DOHH2 (cell line): ENCODE measurements around the gene NBAS.

Experiments used
- H3F3A ChIP-seq: fragments of 200-600 bp; sonication (generic), shearing (Covaris generic); 2 replicates; pipeline ENCODE4 v1.6.0; 2016; ENCODE audit warnings: antibody characterized with exemption, mild to moderate bottlenecking; ENCODE audit not compliant: control insufficient read depth, insufficient read depth
- H3K27ac ChIP-seq: fragments of 200-600 bp; sonication (generic); 2 replicates; pipeline ENCODE4 v1.5.1; 2014; ENCODE audit warnings: low read depth, mild to moderate bottlenecking, low read length, moderate library complexity
- H3K27me3 ChIP-seq: fragments of 200-600 bp; sonication (generic); 2 replicates; pipeline ENCODE4 v1.6.1; 2014; ENCODE audit warnings: mild to moderate bottlenecking, low read length, mixed read lengths; ENCODE audit not compliant: control insufficient read depth
- H3K36me3 ChIP-seq: fragments of 200-600 bp; sonication (generic); 2 replicates; pipeline ENCODE4 v1.6.1; 2014; ENCODE audit warnings: mild to moderate bottlenecking, low read length, moderate library complexity, mixed read lengths; ENCODE audit not compliant: control insufficient read depth
- H3K4me1 ChIP-seq: fragments of 200-600 bp; sonication (generic); 2 replicates; pipeline ENCODE4 v1.6.1; 2014; ENCODE audit warnings: mild to moderate bottlenecking, low read length, mixed read lengths; ENCODE audit not compliant: control insufficient read depth
- H3K4me2 ChIP-seq: fragments of 200-600 bp; sonication (generic); 2 replicates; pipeline ENCODE4 v1.6.0; 2014; ENCODE audit warnings: mild to moderate bottlenecking, low read length, moderate library complexity
- H3K4me3 ChIP-seq: fragments of 200-600 bp; sonication (generic); 2 replicates; pipeline ENCODE4 v1.5.1; 2014; ENCODE audit warnings: mild to moderate bottlenecking, low read length, mixed read lengths
- H3K79me2 ChIP-seq: fragments of 200-600 bp; sonication (generic); 2 replicates; pipeline ENCODE4 v1.6.1; 2014; ENCODE audit warnings: mild to moderate bottlenecking, low read length, mixed read lengths; ENCODE audit not compliant: control insufficient read depth
- H3K9me2 ChIP-seq: fragments of 200-600 bp; sonication (generic); replicated peaks from 2 replicates; pipeline ENCODE4 v1.6.1; 2014; ENCODE audit warnings: mild to moderate bottlenecking, low read length, mixed read lengths; ENCODE audit not compliant: control insufficient read depth
- H3K9me3 ChIP-seq: fragments of 200-600 bp; sonication (generic); 2 replicates; pipeline ENCODE4 v1.6.1; 2014; ENCODE audit warnings: antibody characterized with exemption, low read length, mixed read lengths; ENCODE audit not compliant: control insufficient read depth, insufficient read depth
- H4K20me1 ChIP-seq: fragments of 200-600 bp; sonication (generic); 2 replicates; pipeline ENCODE4 v1.6.0; 2014; ENCODE audit warnings: low read depth, mild to moderate bottlenecking, antibody characterized with exemption, low read length, moderate library complexity; ENCODE audit not compliant: control insufficient read depth, insufficient read depth
- EZH2phosphoT487 ChIP-seq: fragments of 200-600 bp; sonication (generic); IDR thresholded peaks from 2 replicates; pipeline ENCODE4 v1.6.1; 2017; ENCODE audit warnings: borderline replicate concordance, mild to moderate bottlenecking, antibody characterized with exemption, low read length, moderate library complexity, mixed read lengths
- TF ChIP-seq, protein P1 (sequence below): fragments of 200-600 bp; sonication (generic); IDR thresholded peaks from one replicate; pipeline ENCODE4 v1.5.1; 2014; ENCODE audit warnings: antibody characterized with exemption, mild to moderate bottlenecking, low read depth, low read length; ENCODE audit not compliant: poor library complexity, severe bottlenecking

The NBAS gene

DNA sequence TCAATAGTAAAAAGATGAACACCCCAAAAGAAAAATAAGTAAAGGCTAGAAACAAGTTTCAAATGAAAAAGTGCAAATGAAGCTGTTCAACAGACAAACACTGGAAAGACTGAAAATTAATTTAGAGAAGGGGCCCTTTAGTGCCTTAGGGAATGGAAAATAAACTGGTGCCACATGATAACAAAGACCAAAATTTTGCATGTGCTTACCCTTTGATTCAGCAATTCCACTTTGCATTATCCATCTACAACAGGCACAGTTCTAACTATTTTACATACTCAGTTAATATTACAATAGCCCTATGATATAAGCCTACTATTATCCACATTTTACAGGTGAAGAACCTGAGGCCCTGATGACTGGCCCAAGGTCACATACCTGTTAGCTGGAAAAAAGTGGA, 183.9 kb downstream of the NBAS start:
- H3K4me1 ChIP-seq = no peaks in the 10 kb centered on the region

DNA sequence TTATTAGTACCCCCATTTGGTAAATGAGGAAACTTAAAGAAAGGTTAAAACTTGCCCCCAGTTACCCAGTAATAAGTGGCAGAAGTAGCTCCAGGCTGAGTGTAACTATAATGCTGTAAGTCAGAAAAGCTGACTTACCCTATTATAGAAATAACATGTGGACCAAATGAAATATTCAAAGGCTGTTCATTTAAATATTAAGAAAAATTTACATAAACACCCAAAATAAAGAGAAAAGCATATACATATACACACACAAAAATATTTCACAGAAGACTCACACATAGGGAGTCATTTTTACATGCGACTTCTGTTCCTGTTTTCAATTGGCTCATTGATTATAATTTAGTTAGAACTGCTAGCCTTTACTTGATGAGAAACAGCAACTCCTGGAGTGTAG, 189.1 kb downstream of the NBAS start:
- TF ChIP-seq, protein P1, sequence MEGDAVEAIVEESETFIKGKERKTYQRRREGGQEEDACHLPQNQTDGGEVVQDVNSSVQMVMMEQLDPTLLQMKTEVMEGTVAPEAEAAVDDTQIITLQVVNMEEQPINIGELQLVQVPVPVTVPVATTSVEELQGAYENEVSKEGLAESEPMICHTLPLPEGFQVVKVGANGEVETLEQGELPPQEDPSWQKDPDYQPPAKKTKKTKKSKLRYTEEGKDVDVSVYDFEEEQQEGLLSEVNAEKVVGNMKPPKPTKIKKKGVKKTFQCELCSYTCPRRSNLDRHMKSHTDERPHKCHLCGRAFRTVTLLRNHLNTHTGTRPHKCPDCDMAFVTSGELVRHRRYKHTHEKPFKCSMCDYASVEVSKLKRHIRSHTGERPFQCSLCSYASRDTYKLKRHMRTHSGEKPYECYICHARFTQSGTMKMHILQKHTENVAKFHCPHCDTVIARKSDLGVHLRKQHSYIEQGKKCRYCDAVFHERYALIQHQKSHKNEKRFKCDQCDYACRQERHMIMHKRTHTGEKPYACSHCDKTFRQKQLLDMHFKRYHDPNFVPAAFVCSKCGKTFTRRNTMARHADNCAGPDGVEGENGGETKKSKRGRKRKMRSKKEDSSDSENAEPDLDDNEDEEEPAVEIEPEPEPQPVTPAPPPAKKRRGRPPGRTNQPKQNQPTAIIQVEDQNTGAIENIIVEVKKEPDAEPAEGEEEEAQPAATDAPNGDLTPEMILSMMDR = no peak
- TF ChIP-seq EZH2phosphoT487 = no peak
- no peaks in the 10 kb centered on the region for H3K27me3 ChIP-seq
- no peak overlapping the region for H3K4me2 ChIP-seq
- H3K4me1 ChIP-seq = peaks cover 11% of the 10 kb centered on the region
- H3K4me3 ChIP-seq = no peak overlapping the region
- H3K9me2 ChIP-seq = no peaks in the 10 kb centered on the region
- H3K36me3 ChIP-seq = no peaks in the 10 kb centered on the region; the same call in 1 of the 2 replicates
- H3F3A ChIP-seq = no peaks in the 10 kb centered on the region
- no peaks in the 10 kb centered on the region for H4K20me1 ChIP-seq
- H3K79me2 ChIP-seq = no peaks in the 10 kb centered on the region
- no peak overlapping the region for H3K27ac ChIP-seq
- H3K9me3 ChIP-seq = no peaks in the 10 kb centered on the region

More for the DNA sequence above, 183.9 kb downstream of the NBAS start:
- no peak overlapping the region for H3K4me2 ChIP-seq
- H3F3A ChIP-seq = no peaks in the 10 kb centered on the region
- H3K9me2 ChIP-seq = no peaks in the 10 kb centered on the region
- H3K27me3 ChIP-seq = no peaks in the 10 kb centered on the region
- no peak overlapping the region for H3K4me3 ChIP-seq
- no peaks in the 10 kb centered on the region for H4K20me1 ChIP-seq
- H3K36me3 ChIP-seq = no peaks in the 10 kb centered on the region; the same call in 1 of the 2 replicates
- H3K27ac ChIP-seq = no peak overlapping the region
- H3K9me3 ChIP-seq = no peaks in the 10 kb centered on the region
- TF ChIP-seq, protein P1 = no peak
- TF ChIP-seq EZH2phosphoT487 = no peak
- H3K79me2 ChIP-seq = no peaks in the 10 kb centered on the region

DNA sequence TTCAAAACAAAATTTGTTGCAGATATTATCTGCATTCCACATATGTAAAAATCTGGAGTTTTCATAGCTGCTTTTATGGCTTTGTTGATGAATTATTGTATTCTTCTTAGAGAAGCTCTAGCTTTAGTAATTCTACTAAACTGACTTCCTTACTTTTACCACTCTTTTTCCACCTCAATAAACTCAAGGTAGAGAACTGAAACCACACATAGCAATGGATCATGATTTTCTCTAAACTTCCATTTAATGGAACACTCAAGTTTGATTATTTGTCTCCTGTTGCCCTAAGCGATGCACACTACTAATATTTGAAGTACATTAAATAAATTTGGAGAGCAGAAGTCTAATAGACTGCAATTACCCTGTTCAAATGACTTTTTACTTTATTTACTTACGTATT, 192.0 kb downstream of the NBAS start:
- no peaks in the 10 kb centered on the region for H4K20me1 ChIP-seq
- no peak overlapping the region for H3K4me3 ChIP-seq
- H3F3A ChIP-seq = no peaks in the 10 kb centered on the region
- no peaks in the 10 kb centered on the region; the same call in 1 of the 2 replicates for H3K36me3 ChIP-seq
- TF ChIP-seq, protein P1 = no peak
- no peak for TF ChIP-seq EZH2phosphoT487
- H3K79me2 ChIP-seq = no peaks in the 10 kb centered on the region
- no peaks in the 10 kb centered on the region for H3K27me3 ChIP-seq
- H3K9me3 ChIP-seq = no peaks in the 10 kb centered on the region
- no peak overlapping the region for H3K27ac ChIP-seq
- no peaks in the 10 kb centered on the region for H3K9me2 ChIP-seq
- H3K4me1 ChIP-seq = peaks cover 11% of the 10 kb centered on the region
- H3K4me2 ChIP-seq = no peak overlapping the region

DNA sequence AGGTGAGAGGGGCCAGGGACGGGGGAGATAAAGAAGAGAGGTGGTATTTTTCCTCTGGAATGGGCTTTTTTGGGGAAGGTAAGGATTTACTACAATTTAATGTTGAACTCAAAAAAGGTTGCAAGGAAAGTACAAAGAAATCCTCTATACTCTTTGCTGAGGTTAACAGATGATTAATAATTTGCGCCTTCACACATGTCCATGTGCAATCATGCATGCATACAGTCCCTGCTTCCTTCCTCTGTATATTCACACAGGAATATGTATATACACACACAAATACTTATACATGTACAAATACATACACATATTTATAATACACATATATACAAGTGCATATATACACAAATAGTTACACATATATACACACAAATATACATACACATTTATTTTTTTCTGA, 193.4 kb downstream of the NBAS start:
- Histone ChIP-seq H3F3A (no peaks in the 10 kb centered on the region), H3K4me3 (no peak overlapping the region), H3K4me1 (peaks cover 11% of the 10 kb centered on the region), H3K9me3 (no peaks in the 10 kb centered on the region), H3K36me3 (no peaks in the 10 kb centered on the region), H3K27me3 (no peaks in the 10 kb centered on the region), H3K9me2 (no peaks in the 10 kb centered on the region), H3K4me2 (no peak overlapping the region), H4K20me1 (no peaks in the 10 kb centered on the region), H3K27ac (no peak overlapping the region), H3K79me2 (no peaks in the 10 kb centered on the region)
- no peak for TF ChIP-seq EZH2phosphoT487
- TF ChIP-seq, protein P1 = no peak
